Testis (tissue), 3 donors: ENCODE measurements around the gene SEMA5A. TPM values are rescaled to one million over a fixed set of nuclear protein-coding genes. Genes with fewer than 3 reads are reported as not detected.

Experiments
- DNase-seq: peaks from one replicate; pipeline ENCODE4 v3.0.0-alpha.2; 2019
- H3K27ac ChIP-seq, 2 donors: fragments of 200-600 bp; sonication (generic); one replicate each; pipeline ENCODE4 v1.5.1; 2019
- H3K27me3 ChIP-seq: fragments of 200-600 bp; sonication (generic); one replicate; pipeline ENCODE4 v1.5.1; 2019
- H3K36me3 ChIP-seq: fragments of 200-600 bp; sonication (generic); one replicate; pipeline ENCODE4 v1.5.1; 2017; ENCODE audit warnings: low read depth; ENCODE audit errors: missing control alignments
- H3K4me1 ChIP-seq: fragments of 200-600 bp; sonication (generic); one replicate; pipeline ENCODE4 v1.5.1; 2019
- H3K4me3 ChIP-seq, 2 donors: fragments of 200-600 bp; sonication (generic); one replicate each; pipeline ENCODE4 v1.5.1; 2017 to 2019
- H3K9me3 ChIP-seq: fragments of 200-600 bp; sonication (generic); one replicate; pipeline ENCODE4 v1.5.1; 2017
- CTCF ChIP-seq, 3 experiments: fragments of 450-650 bp in 2 of 3; fragments of 200-600 bp in 1 of 3; sonication (generic) in 1 of 3; IDR thresholded peaks; one replicate each; pipeline ENCODE4 v1.5.1; 2016 to 2019; ENCODE audit warnings: antibody characterized with exemption in 3 of 3, mild to moderate bottlenecking in 2 of 3, moderate library complexity in 1 of 3
- POLR2A ChIP-seq: fragments of 450-650 bp; IDR thresholded peaks from one replicate; pipeline ENCODE4 v1.6.1; 2017; ENCODE audit warnings: antibody characterized with exemption, mild to moderate bottlenecking, moderate library complexity
- WGBS, 2 donors: methylation state at CpG; one replicate each; pipeline ENCODE4 v1.1.5; 2018; 5-methylcytosine and 5-hydroxymethylcytosine counted together
- intact Hi-C: fragments of 100-400 bp; cut with DNase I; formaldehyde crosslinking; loops from one replicate; pipeline ENCODE4 v1.15.1; 2023; ENCODE audit warnings: low total_unique reads
- polyA plus RNA-seq: library from polyadenylated mRNA; stranded (reverse); fragments of 350-450 nt; fragmentation: Illumina TruSeq; extraction: RNeasy Lipid Tissue Mini Kit (QIAGEN cat#74804); gene quantifications from one replicate; pipeline ENCODE4 v1.2.3, GENCODE V29; 2014; ENCODE audit warnings: low read depth, low replicate concordance; ENCODE audit not compliant: insufficient read depth
- total RNA-seq, 2 donors: library from RNA; depleted of rRNA; stranded (reverse); fragments of >200 nt; gene quantifications; one replicate each; pipeline ENCODE4 v1.2.3, GENCODE V29; 2016

The SEMA5A gene
- total and polyA plus RNA-seq, 3 donors from 2014 or later = 3.4 to 12.8 (median 5.4) TPM

GRCh38 chr5:9533562-9534364, 12.1 kb downstream of the SEMA5A start:
- DNase-seq = no peak
- Histone ChIP-seq H3K36me3 (no peaks in the 10 kb centered on the region), H3K4me1 (no peaks in the 10 kb centered on the region), H3K9me3 (no peaks in the 10 kb centered on the region), H3K4me3 (no peak overlapping the region), H3K27ac (no peak overlapping the region), H3K27me3 (no peaks in the 10 kb centered on the region)
- 80% methylated on average over 7 of the region's 7 CpGs for WGBS, 2 donors
- TF ChIP-seq CTCF (IDR thresholded peaks at IDR 0.05) = no peak
- intact Hi-C loops = no loop called here

- TF ChIP-seq POLR2A (no peak), CTCF (IDR thresholded peaks at IDR 0.05) (no peak)
- intact Hi-C loops = no loop called here
Measured at GRCh38 chr5:9533096-9533495, 12.8 kb downstream of the SEMA5A start.

GRCh38 chr5:9529513-9529912, 16.4 kb downstream of the SEMA5A start:
- no peak for DNase-seq
- no peaks in the 10 kb centered on the region for H3K27me3 ChIP-seq
- intact Hi-C loops = no loop called here
- H3K9me3 ChIP-seq = no peaks in the 10 kb centered on the region
- no peaks in the 10 kb centered on the region for H3K4me1 ChIP-seq
- TF ChIP-seq POLR2A = no peak
- TF ChIP-seq CTCF (IDR thresholded peaks at IDR 0.05) = no peak
- 95 to 97% methylated on average over 2 of the region's 2 CpGs for WGBS, 2 donors
- H3K4me3 ChIP-seq = no peak overlapping the region
- no peaks in the 10 kb centered on the region for H3K36me3 ChIP-seq
- H3K27ac ChIP-seq = no peak overlapping the region

More at GRCh38 chr5:9533096-9533495, 12.8 kb downstream of the SEMA5A start:
- Histone ChIP-seq H3K9me3 (no peaks in the 10 kb centered on the region), H3K27me3 (no peaks in the 10 kb centered on the region), H3K27ac (no peak overlapping the region), H3K4me3 (no peak overlapping the region), H3K4me1 (no peaks in the 10 kb centered on the region), H3K36me3 (no peaks in the 10 kb centered on the region)
- 76 to 84% methylated on average over 4 of the region's 4 CpGs for WGBS, 2 donors
- DNase-seq = no peak

- Histone ChIP-seq H3K4me1 (no peaks in the 10 kb centered on the region), H3K27ac (no peak overlapping the region), H3K36me3 (no peaks in the 10 kb centered on the region), H3K4me3 (no peak overlapping the region), H3K9me3 (no peaks in the 10 kb centered on the region), H3K27me3 (no peaks in the 10 kb centered on the region)
- TF ChIP-seq CTCF (IDR thresholded peaks at IDR 0.05) (no peak), POLR2A (no peak)
- no peak for DNase-seq
- intact Hi-C loops = no loop called here
- WGBS, 2 donors = 89 to 90% methylated on average over 5 to 6 of the region's 6 CpGs
Measured at GRCh38 chr5:9529041-9529480, 16.8 kb downstream of the SEMA5A start.

- H3K27ac ChIP-seq = no peak overlapping the region
- intact Hi-C loops = no loop called here
- H3K36me3 ChIP-seq = no peaks in the 10 kb centered on the region
- no peaks in the 10 kb centered on the region for H3K4me1 ChIP-seq
- no peak for TF ChIP-seq POLR2A
- TF ChIP-seq CTCF (IDR thresholded peaks at IDR 0.05) = no peak
- H3K4me3 ChIP-seq = no peak overlapping the region
- no peaks in the 10 kb centered on the region for H3K27me3 ChIP-seq
- 96 to 100% methylated on average over 1 of the region's 1 CpG for WGBS, 2 donors
- no peak for DNase-seq
- no peaks in the 10 kb centered on the region for H3K9me3 ChIP-seq
Measured at GRCh38 chr5:9524941-9525340, 20.9 kb downstream of the SEMA5A start.
